ENCODE data around the gene NCBP3. TPM values are rescaled to one million over a fixed set of nuclear protein-coding genes. Genes with fewer than 3 reads are reported as not detected.
A peak's percentile ranks its signal among the peaks of the same experiment; 100 is the strongest.

NCBP3 gene
- total RNA-seq, 1 experiment from 2014 or later, result 32.8 TPM

DNA sequence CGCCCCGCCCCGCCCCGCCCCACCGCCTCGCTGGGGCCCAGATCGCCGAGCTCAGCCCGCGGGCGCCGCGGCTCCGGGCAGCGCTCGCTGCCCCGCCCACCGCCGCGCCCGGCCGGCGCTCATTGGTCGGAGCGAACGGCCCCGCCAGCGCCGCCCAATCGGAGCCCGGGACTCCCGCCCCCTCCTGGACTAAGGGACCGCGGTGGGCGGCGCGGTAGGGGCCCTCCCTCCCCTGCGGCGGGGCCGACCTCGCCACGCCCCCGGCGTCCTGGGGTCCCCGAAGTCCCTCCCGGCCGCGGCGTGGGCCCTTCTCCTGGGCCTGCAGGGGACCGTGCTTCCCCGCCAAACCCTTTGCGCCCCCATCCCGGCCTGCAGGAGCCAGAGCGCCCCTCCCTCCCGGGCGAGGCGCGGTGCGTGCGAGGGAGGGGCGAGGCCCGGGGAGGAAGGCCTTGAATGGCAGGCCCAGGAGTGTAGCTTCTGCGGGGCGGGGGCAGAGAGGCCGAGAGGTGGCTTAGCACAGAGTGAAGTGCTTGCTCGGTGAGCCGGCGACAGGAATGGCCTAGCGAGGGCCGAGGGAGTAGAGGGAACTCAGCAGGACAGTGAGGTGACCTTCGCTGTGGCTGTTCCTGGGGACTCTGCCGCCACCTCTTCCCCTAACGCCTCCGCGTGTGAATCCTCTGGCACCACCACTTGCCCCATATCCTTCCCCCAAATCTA lies 47.1 kb upstream of the NCBP3 start, which contains the start of gene CAMKK1:
Gene CAMKK1, minus strand, starts transcription at position 51 of the 717 bp plus-strand sequence. CDS start 7,366 bp downstream, outside the sequence.
- peaks cover 7% of the 10 kb centered on the region; the same call in 1 of the 2 replicates for H3K4me1 ChIP-seq
- ChIA-PET CTCF (interaction anchor here (0.6 to 2.3 kb wide), 6 partner anchors 21 to 465 kb away, joined by 3 to 11 read pairs (median 3); partner anchors contain the start of gene NCBP3), POLR2A (interaction anchor here (0.6 kb wide), 1 partner anchor 55 kb away, joined by 4 read pairs; no protein-coding TSS in a partner anchor)

DNA sequence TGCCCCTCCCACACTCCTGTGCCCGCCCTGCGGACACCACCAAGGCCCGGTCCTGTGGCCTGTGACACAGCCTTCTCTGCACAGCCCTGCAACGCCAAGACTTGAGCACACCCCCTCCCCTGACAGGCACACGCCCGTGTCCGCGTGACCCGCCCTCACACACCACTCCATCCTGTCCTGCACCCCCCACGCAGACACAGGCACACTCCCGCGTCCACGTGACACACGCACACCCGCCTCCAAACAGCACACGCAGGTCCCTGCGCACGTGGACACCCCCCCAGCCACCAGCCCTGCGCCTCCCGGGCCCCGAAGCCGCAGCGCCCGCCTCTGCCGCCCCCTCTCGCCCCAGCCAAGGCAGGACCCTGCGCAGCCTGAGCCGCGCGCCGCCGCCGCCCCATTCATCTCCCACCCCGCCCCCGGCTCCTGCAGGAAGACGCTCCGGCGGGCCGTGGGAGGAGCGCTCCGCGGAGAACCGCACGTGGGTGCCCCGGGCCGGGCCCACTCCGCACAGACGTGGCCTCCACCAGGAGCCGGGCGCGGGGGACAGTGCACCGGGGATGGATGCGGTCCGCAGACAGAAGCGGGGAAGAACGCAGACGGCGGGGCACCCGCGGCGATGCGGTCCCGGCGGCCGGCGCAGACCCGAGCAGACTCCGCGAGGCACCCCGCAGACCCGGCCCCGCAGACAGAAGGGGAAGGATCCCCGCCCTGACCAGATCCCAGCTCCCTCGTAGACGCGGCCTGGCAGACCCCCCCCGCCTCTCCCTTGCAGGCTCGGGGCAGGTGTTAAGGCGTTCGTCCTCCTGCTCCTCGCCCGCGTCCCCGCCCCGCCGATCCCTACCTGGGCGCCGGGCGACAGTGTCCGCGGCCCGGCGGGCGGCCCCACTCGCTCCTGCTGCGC lies 46.3 kb upstream of the NCBP3 start:
- Mint-ChIP-seq H3K9me3 (ENCODE audit: unreplicated experiment) (no peaks in the 10 kb centered on the region), H3K27me3 (ENCODE audit: insufficient read depth, unreplicated experiment) (no peaks in the 10 kb centered on the region), H3K27ac (ENCODE audit: unreplicated experiment) (no peak overlapping the region), H3K4me3 (ENCODE audit: unreplicated experiment) (peak overlapping the region; percentile 73), H3K36me3 (ENCODE audit: insufficient read depth, unreplicated experiment) (peaks cover 8% of the 10 kb centered on the region), H3K4me1 (ENCODE audit: low read depth, unreplicated experiment) (peaks cover 9% of the 10 kb centered on the region)
- POLR2A ChIA-PET, result interaction anchor here (0.6 kb wide), 1 partner anchor 54 kb away, joined by 4 read pairs; no protein-coding TSS in a partner anchor
- BruUV-seq (replicated peaks), result no TSS peak
- intact Hi-C loops (cut with micrococcal nuclease; ENCODE audit: unreplicated experiment), result no loop called here
- DNase-seq, result peak; percentile 35 to 40
- Histone ChIP-seq H3K36me3 (ENCODE audit: control insufficient read depth, insufficient read depth, low read length) (no peaks in the 10 kb centered on the region), H3K27me3 (replicated peaks; ENCODE audit: control insufficient read depth, insufficient read depth, low read length) (no peaks in the 10 kb centered on the region), H3K4me1 (peaks cover 7% of the 10 kb centered on the region; the same call in 1 of the 2 replicates), H3K4me3 (ENCODE audit: low read depth, low read length) (peak overlapping the region; percentile 62), H3K9me3 (no peaks in the 10 kb centered on the region)
- CTCF ChIA-PET, result interaction anchor here (0.6 to 2.3 kb wide), 3 partner anchors 22 to 466 kb away, joined by 3 to 11 read pairs (median 3); partner anchors contain the start of gene NCBP3
- TF ChIP-seq, protein P1, sequence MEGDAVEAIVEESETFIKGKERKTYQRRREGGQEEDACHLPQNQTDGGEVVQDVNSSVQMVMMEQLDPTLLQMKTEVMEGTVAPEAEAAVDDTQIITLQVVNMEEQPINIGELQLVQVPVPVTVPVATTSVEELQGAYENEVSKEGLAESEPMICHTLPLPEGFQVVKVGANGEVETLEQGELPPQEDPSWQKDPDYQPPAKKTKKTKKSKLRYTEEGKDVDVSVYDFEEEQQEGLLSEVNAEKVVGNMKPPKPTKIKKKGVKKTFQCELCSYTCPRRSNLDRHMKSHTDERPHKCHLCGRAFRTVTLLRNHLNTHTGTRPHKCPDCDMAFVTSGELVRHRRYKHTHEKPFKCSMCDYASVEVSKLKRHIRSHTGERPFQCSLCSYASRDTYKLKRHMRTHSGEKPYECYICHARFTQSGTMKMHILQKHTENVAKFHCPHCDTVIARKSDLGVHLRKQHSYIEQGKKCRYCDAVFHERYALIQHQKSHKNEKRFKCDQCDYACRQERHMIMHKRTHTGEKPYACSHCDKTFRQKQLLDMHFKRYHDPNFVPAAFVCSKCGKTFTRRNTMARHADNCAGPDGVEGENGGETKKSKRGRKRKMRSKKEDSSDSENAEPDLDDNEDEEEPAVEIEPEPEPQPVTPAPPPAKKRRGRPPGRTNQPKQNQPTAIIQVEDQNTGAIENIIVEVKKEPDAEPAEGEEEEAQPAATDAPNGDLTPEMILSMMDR (IDR thresholded peaks at IDR 0.05; ENCODE audit: insufficient read depth in 1 of 2, low read depth in 1 of 2, low read length in 1 of 2, severe bottlenecking in 1 of 2, unreplicated experiment in 1 of 2), result no peak

More for the DNA sequence above, 47.1 kb upstream of the NCBP3 start, which contains the start of gene CAMKK1:
- BruUV-seq (replicated peaks), result no TSS peak
- TF ChIP-seq, protein P1 (IDR thresholded peaks at IDR 0.05; ENCODE audit: insufficient read depth in 1 of 2, low read depth in 1 of 2, low read length in 1 of 2, severe bottlenecking in 1 of 2, unreplicated experiment in 1 of 2), result no peak
- Mint-ChIP-seq H3K27me3 (ENCODE audit: insufficient read depth, unreplicated experiment) (no peaks in the 10 kb centered on the region), H3K27ac (ENCODE audit: unreplicated experiment) (peak within 1 kb of the TSS; percentile 91), H3K9me3 (ENCODE audit: unreplicated experiment) (no peaks in the 10 kb centered on the region), H3K4me3 (ENCODE audit: unreplicated experiment) (peak within 1 kb of the TSS; percentile 73), H3K36me3 (ENCODE audit: insufficient read depth, unreplicated experiment) (peaks cover 8% of the 10 kb centered on the region), H3K4me1 (ENCODE audit: low read depth, unreplicated experiment) (peaks cover 9% of the 10 kb centered on the region)
- H3K36me3 ChIP-seq (ENCODE audit: control insufficient read depth, insufficient read depth, low read length), result no peaks in the 10 kb centered on the region
- H3K27me3 ChIP-seq (replicated peaks; ENCODE audit: control insufficient read depth, insufficient read depth, low read length), result no peaks in the 10 kb centered on the region
- H3K9me3 ChIP-seq, result no peaks in the 10 kb centered on the region
- intact Hi-C loops (cut with micrococcal nuclease; ENCODE audit: unreplicated experiment), result no loop called here
- H3K4me3 ChIP-seq (ENCODE audit: low read depth, low read length), result peak within 1 kb of the TSS; percentile 62
- peak; percentile 84 to 88 for DNase-seq

DNA sequence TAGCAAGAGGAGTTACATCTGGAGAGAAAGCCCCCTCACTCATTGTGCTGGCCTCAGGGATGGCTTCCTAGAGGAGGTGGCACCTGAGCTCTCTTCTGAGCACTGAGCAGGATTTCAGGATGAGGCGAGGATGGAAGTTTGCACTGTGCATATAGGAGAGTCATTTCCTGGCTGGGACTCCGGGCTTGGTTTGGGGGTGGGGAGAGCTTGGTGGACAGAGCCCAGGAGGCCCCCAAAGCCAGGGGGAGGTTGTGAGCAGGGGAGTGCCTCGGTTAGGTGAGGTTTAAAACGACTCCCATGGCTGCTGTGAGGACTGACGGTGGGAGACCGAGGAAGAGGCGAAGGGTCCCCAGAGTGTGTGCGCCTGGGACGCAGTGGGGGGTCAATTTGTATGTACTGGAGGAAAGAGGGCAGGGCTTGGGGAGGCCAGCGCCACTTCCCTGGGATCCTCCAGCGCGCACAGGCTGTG lies 45.6 kb upstream of the NCBP3 start:
- ChIA-PET POLR2A (no interaction called here), CTCF (interaction anchor here (0.5 kb wide), 1 partner anchor 199 kb away, joined by 3 read pairs; no protein-coding TSS in a partner anchor)
- intact Hi-C loops (cut with micrococcal nuclease; ENCODE audit: unreplicated experiment), result no loop called here
- H3K36me3 Mint-ChIP-seq (ENCODE audit: insufficient read depth, unreplicated experiment), result peaks cover 8% of the 10 kb centered on the region
- Histone ChIP-seq H3K36me3 (ENCODE audit: control insufficient read depth, insufficient read depth, low read length) (no peaks in the 10 kb centered on the region), H3K9me3 (no peaks in the 10 kb centered on the region), H3K27me3 (replicated peaks; ENCODE audit: control insufficient read depth, insufficient read depth, low read length) (no peaks in the 10 kb centered on the region), H3K4me1 (peaks cover 7% of the 10 kb centered on the region; the same call in 1 of the 2 replicates), H3K4me3 (ENCODE audit: low read depth, low read length) (peak overlapping the region; percentile 62)
- no peaks in the 10 kb centered on the region for H3K27me3 Mint-ChIP-seq (ENCODE audit: insufficient read depth, unreplicated experiment)
- no peaks in the 10 kb centered on the region for H3K9me3 Mint-ChIP-seq (ENCODE audit: unreplicated experiment)
- BruUV-seq (replicated peaks), result no TSS peak
- no peak for DNase-seq
- TF ChIP-seq, protein P1 (IDR thresholded peaks at IDR 0.05; ENCODE audit: insufficient read depth in 1 of 2, low read depth in 1 of 2, low read length in 1 of 2, severe bottlenecking in 1 of 2, unreplicated experiment in 1 of 2), result no peak
- H3K27ac Mint-ChIP-seq (ENCODE audit: unreplicated experiment), result no peak overlapping the region
- peak overlapping the region; percentile 73 for H3K4me3 Mint-ChIP-seq (ENCODE audit: unreplicated experiment)
- peaks cover 9% of the 10 kb centered on the region for H3K4me1 Mint-ChIP-seq (ENCODE audit: low read depth, unreplicated experiment)

All from Caco-2 (cell line).